Amygdala (tissue), 56 donors: ENCODE measurements around the gene GLO1.
A peak's percentile ranks its signal among the peaks of the same experiment; 100 is the strongest.
"Not testable (repeated sequence)": the region's sequence is repeated elsewhere in the genome, so short reads cannot be mapped to it uniquely, and the experiment has no call there.

Experiments used
- DNase-seq, 56 donors: peaks; one replicate each; lab custom pipeline; 2025; lab: John Stamatoyannopoulos, UW

Gene GLO1

GRCh38 chr6:38708496-38708895, 5.6 kb upstream of the GLO1 start:
- no peak for DNase-seq

GRCh38 chr6:38705924-38706323, 3.0 kb upstream of the GLO1 start:
- DNase-seq = no peak

- DNase-seq = no peak
Observed at GRCh38 chr6:38703949-38704590, 1.1 kb upstream of the GLO1 start.

GRCh38 chr6:38701551-38701950, 1.4 kb downstream of the GLO1 start:
- DNase-seq = no peak

GRCh38 chr6:38699702-38700101, 3.2 kb downstream of the GLO1 start:
- not testable (repeated sequence) for DNase-seq

- no peak for DNase-seq
Observed at GRCh38 chr6:38697846-38698245, 5.1 kb downstream of the GLO1 start.

- DNase-seq = no peak
Observed at GRCh38 chr6:38696345-38696744, 6.6 kb downstream of the GLO1 start.

GRCh38 chr6:38695933-38696332, 7.0 kb downstream of the GLO1 start:
- no peak for DNase-seq

GRCh38 chr6:38695227-38695900, 7.6 kb downstream of the GLO1 start:
- peak in 17 of 56 donors; percentile 7 to 60 (median 16) for DNase-seq

GRCh38 chr6:38688579-38689087, 14.3 kb downstream of the GLO1 start:
- DNase-seq = peak in 1 of 56 donors; percentile 26

- no peak for DNase-seq
Observed at GRCh38 chr6:38687549-38687948, 15.4 kb downstream of the GLO1 start.

- no peak for DNase-seq
Observed at GRCh38 chr6:38687043-38687353, 15.9 kb downstream of the GLO1 start.

- DNase-seq = no peak
Observed at GRCh38 chr6:38686270-38687042, 16.5 kb downstream of the GLO1 start.

GRCh38 chr6:38684904-38685303, 18.0 kb downstream of the GLO1 start:
- DNase-seq = no peak

- no peak for DNase-seq
Observed at GRCh38 chr6:38684237-38684636, 18.7 kb downstream of the GLO1 start.

- no peak for DNase-seq
Observed at GRCh38 chr6:38681850-38682249, 21.1 kb downstream of the GLO1 start.

- no peak for DNase-seq
Observed at GRCh38 chr6:38679668-38680067, 23.3 kb downstream of the GLO1 start.

- DNase-seq = no peak
Observed at GRCh38 chr6:38678178-38678760, 24.7 kb downstream of the GLO1 start.

- DNase-seq = no peak
Observed at GRCh38 chr6:38676974-38677544, 25.9 kb downstream of the GLO1 start.

GRCh38 chr6:38676236-38676973, 26.5 kb downstream of the GLO1 start:
- no peak for DNase-seq
